Chondrocyte (in vitro differentiated cells): ENCODE data around the gene EPHB4. TPM values are rescaled to one million over a fixed set of nuclear protein-coding genes. Genes with fewer than 3 reads are reported as not detected.

Source experiments
- DNase-seq: peaks from one replicate; pipeline ENCODE4 v3.0.0; 2021; ENCODE audit warnings: mixed read lengths, low spot score
- H3K27ac Mint-ChIP-seq: one replicate; pipeline ENCODE4 v1.8.0; 2021; ENCODE audit warnings: mild to moderate bottlenecking, moderate library complexity, mixed read lengths; ENCODE audit not compliant: unreplicated experiment
- H3K27me3 Mint-ChIP-seq: 2 replicates; pipeline ENCODE4 v1.8.0; 2021; ENCODE audit warnings: low read depth, mixed read lengths
- H3K36me3 Mint-ChIP-seq: 2 replicates; pipeline ENCODE4 v1.8.0; 2021; ENCODE audit warnings: low read depth, mixed read lengths
- H3K4me1 Mint-ChIP-seq: 2 replicates; pipeline ENCODE4 v1.8.0; 2021; ENCODE audit warnings: low read depth, mild to moderate bottlenecking, mixed read lengths
- H3K4me3 Mint-ChIP-seq: one replicate; pipeline ENCODE4 v1.8.0; 2021; ENCODE audit warnings: mild to moderate bottlenecking, moderate library complexity, mixed read lengths; ENCODE audit not compliant: unreplicated experiment
- H3K9me3 Mint-ChIP-seq: 2 replicates; pipeline ENCODE4 v1.8.0; 2021; ENCODE audit warnings: low read depth, mixed read lengths
- total RNA-seq: library from RNA; stranded (reverse); gene quantifications from 3 replicates; pipeline ENCODE4 v1.2.1, GENCODE V29; 2021
- TF ChIP-seq, protein P1 (sequence below): fragments of 200-600 bp; sonication (generic); IDR thresholded peaks from 2 replicates; pipeline ENCODE4 v1.5.0; 2021; ENCODE audit warnings: antibody characterized with exemption, mild to moderate bottlenecking, moderate library complexity

EPHB4 gene
- total RNA-seq, 1 donor from 2014 or later, result 60.7 TPM

DNA sequence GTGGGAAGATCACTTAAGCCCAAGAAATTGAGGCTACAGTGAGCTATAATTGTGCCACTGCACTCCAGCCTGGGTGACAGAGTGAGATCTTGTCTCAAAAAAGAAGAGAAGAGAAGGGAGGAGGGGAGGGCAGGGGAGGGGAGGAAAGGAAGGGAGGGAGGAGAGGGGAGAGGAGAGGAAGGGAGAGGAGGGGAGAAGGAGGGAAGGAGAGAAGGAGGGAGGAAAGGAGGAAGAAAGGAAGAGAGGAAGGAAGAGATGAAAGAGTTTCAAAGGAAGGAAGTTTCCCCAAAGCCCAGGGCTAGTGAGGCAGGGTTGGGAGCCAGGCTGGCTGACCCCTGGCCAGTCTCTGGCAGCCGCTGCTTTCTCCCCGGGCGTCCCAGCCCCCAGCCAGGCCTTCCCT, 32.6 kb downstream of the EPHB4 start:
- H3K4me3 Mint-ChIP-seq, result no peak overlapping the region
- TF ChIP-seq, protein P1, sequence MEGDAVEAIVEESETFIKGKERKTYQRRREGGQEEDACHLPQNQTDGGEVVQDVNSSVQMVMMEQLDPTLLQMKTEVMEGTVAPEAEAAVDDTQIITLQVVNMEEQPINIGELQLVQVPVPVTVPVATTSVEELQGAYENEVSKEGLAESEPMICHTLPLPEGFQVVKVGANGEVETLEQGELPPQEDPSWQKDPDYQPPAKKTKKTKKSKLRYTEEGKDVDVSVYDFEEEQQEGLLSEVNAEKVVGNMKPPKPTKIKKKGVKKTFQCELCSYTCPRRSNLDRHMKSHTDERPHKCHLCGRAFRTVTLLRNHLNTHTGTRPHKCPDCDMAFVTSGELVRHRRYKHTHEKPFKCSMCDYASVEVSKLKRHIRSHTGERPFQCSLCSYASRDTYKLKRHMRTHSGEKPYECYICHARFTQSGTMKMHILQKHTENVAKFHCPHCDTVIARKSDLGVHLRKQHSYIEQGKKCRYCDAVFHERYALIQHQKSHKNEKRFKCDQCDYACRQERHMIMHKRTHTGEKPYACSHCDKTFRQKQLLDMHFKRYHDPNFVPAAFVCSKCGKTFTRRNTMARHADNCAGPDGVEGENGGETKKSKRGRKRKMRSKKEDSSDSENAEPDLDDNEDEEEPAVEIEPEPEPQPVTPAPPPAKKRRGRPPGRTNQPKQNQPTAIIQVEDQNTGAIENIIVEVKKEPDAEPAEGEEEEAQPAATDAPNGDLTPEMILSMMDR, result no peak

GRCh38 chr7:100793806-100794660, 33.3 kb downstream of the EPHB4 start:
- H3K4me1 Mint-ChIP-seq, result peaks cover 6% of the 10 kb centered on the region
- TF ChIP-seq, protein P1, result no peak
- peaks cover 11% of the 10 kb centered on the region for H3K27me3 Mint-ChIP-seq
- no peaks in the 10 kb centered on the region for H3K9me3 Mint-ChIP-seq
- no peak for DNase-seq
- no peak overlapping the region for H3K4me3 Mint-ChIP-seq
- H3K36me3 Mint-ChIP-seq, result no peaks in the 10 kb centered on the region
- no peak overlapping the region for H3K27ac Mint-ChIP-seq

More for the DNA sequence above, 32.6 kb downstream of the EPHB4 start:
- H3K36me3 Mint-ChIP-seq, result no peaks in the 10 kb centered on the region
- no peak for DNase-seq
- peaks cover 10% of the 10 kb centered on the region for H3K4me1 Mint-ChIP-seq
- no peaks in the 10 kb centered on the region for H3K9me3 Mint-ChIP-seq
- no peak overlapping the region for H3K27ac Mint-ChIP-seq
- H3K27me3 Mint-ChIP-seq, result peaks cover 7% of the 10 kb centered on the region

GRCh38 chr7:100791881-100792666, 35.2 kb downstream of the EPHB4 start:
- Mint-ChIP-seq H3K27me3 (peaks cover 11% of the 10 kb centered on the region), H3K4me3 (no peak overlapping the region), H3K4me1 (peaks cover 6% of the 10 kb centered on the region), H3K9me3 (no peaks in the 10 kb centered on the region), H3K27ac (no peak overlapping the region), H3K36me3 (no peaks in the 10 kb centered on the region)
- no peak for DNase-seq
- TF ChIP-seq, protein P1, result no peak

DNA sequence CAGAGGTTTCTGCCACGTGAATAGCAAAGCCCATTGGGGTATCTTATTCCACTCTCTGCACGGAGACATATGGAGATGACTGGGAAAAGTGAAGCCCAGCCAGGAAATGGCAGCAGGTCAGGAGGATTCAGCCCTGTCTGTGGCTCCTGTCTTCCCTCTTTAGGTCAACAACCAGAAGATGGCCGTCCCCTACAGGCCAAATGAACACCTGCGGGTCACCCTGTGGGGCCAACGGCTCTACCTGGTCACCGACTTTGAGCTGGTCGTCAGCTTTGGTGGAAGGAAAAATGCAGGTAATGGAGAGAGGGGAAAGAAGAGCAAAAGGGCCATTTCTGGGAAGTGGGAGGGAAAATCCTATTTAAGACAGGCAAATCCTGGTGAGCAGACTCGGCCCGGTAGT, 38.3 kb downstream of the EPHB4 start:
- Mint-ChIP-seq H3K9me3 (no peaks in the 10 kb centered on the region), H3K4me3 (no peak overlapping the region), H3K4me1 (no peaks in the 10 kb centered on the region), H3K27ac (no peak overlapping the region), H3K27me3 (peaks cover 13% of the 10 kb centered on the region), H3K36me3 (no peaks in the 10 kb centered on the region)
- no peak for DNase-seq
- TF ChIP-seq, protein P1, result no peak

DNA sequence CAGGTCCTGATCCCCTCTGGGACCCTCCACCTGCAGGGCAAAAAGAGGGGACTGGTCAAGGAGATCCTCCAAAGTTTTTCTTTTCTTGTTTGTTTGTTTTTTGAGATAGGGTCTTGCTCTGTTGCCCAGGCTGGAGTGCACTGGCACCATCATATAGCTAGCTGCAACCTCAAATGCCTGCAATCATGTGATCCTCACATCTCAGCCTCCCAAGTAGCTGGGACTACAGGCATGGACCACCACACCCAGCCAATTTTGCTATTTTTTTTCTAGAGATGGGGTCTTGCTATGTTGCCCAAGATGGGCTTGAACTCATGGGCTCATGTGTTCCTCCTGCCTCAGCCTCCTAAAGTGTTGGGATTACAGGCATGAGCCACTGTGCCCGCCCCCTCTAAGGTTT, 41.0 kb downstream of the EPHB4 start:
- no peak overlapping the region for H3K27ac Mint-ChIP-seq
- H3K9me3 Mint-ChIP-seq, result peaks cover 2% of the 10 kb centered on the region
- DNase-seq, result no peak
- peaks cover 2% of the 10 kb centered on the region for H3K36me3 Mint-ChIP-seq
- no peaks in the 10 kb centered on the region for H3K4me1 Mint-ChIP-seq
- H3K27me3 Mint-ChIP-seq, result peaks cover 15% of the 10 kb centered on the region
- TF ChIP-seq, protein P1, result no peak
- no peak overlapping the region for H3K4me3 Mint-ChIP-seq
